ENCODE results near the gene KCNJ18.
"Not testable (repeated sequence)": the region's sequence is repeated elsewhere in the genome, so short reads cannot be mapped to it uniquely, and the experiment has no call there.

KCNJ18 gene

DNA sequence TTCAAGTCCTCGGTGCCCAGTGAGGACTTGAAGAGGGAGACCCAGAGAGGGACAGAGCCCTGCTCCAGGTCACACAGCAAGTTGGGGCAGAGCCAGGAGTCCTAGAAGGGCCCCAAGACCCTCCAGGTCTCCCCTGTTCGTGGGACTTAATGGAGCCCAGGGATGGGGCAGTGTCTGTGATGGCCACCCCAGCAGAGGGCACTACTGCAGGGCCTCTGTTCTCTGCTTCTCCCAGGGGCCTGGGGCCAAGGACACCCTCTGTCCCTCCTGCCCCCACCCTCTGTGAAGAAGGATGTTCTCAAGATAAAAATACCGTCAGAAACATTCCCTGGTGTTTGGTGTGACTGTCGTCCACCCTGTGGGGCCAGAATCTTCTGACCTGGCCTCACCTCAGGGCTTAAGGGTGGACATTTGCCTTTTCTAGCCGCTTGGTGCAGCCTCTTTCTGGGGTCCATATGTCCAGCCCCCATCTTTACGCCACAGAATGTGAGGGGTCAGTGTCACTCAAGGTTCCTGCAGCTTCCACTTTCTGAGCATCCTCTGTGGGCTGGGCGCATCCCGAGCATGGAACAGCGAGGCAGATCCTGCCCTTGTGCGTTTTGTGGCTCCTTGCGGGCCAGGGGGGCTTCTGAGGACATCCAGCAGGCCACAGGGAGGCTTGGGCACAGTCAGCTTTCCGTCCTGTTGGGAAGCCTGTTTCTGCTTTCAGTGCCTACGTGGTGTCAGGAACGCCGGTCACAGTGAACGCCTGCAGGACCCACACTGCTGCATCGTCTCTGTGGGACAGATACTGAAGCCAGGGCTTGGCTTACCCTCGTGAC lies at the start of gene KCNJ18:
TSS of gene KCNJ18 (plus strand) at position 641 of the 821 bp plus-strand sequence. CDS start 10,264 bp downstream, outside the sequence.
- not testable (repeated sequence) for DNase-seq (ENCODE audit: low read depth, low spot score)

DNA sequence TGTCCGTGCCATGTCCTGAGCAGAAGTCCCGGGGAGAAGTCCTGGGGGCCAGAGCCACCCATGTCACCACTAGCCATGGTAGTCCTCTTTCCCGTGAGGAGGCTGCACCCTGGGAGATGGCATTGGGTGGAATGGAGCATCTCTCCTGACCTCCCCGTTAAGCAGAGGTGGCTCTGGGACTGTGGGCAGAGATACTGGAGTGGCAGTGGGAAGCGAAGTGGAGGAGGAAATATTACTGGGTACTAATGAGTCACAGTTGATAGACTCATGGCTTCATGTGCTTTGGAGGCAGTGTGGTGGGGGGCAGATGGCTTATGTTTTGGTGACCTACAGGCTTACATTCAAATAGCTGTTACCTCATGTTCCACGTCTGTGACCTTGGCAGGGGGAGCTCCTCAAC lies 44.2 kb upstream of the KCNJ18 start:
- DNase-seq (ENCODE audit: low read depth, low spot score), result not testable (repeated sequence)

DNA sequence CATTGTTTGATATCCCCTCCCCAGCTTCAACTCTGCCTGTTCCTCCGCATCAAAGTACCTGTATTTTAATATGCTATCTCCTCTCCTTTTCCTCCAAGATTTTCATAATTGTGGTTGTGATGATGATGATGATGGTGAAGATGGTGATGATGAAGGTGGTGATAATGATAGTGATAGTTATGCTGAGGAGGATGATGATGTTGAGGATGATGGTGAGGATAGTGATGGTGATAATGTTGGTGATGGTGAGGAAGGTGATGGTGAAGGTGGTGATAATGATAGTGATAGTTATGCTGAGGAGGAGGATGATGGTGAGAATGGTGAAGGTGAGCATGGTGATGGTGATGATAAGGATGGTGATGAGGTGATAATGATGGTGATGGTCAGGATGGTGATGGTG lies 42.3 kb upstream of the KCNJ18 start:
- not testable (repeated sequence) for DNase-seq (ENCODE audit: low read depth, low spot score)

DNA sequence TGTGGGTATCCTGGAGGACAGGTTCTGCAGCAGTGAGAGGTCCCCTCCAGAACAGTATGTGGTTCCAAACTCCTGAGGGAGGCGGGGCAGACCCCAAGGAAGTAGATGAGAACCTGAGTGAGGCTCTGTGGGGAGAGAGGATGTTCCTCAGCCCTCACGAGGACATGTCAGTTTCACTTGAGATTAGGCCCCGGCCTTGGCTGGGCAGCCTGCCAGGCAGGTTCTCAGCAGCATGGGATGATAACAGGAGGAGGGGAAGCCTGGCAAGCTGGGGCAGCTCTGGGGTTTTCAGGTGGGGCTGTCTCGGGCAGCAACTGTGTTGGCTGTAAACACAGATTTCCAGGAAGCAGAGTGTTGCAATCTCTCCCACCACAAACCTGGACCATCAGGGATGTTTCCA lies 40.3 kb upstream of the KCNJ18 start:
- DNase-seq (ENCODE audit: low read depth, low spot score), result not testable (repeated sequence)

DNA sequence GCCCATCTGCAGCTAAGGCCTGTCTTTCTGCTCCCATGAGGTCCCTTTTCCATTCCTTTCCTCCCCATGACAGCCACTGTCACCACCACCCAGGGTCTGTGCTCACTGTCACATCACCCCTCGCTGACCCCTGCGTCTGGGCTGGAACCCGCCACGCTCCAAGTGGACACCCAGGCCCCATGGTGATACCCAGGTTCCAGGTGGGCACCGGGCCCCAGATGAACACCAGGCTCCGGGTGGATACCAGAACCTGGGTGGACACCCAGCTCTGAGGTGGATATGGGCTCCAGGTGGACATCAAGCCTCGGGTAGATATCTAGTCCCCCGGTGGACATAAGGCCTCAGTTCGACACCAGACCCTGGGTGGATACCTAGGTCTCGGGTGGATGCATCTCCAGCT lies 39.1 kb upstream of the KCNJ18 start:
- DNase-seq (ENCODE audit: low read depth, low spot score), result not testable (repeated sequence)

DNA sequence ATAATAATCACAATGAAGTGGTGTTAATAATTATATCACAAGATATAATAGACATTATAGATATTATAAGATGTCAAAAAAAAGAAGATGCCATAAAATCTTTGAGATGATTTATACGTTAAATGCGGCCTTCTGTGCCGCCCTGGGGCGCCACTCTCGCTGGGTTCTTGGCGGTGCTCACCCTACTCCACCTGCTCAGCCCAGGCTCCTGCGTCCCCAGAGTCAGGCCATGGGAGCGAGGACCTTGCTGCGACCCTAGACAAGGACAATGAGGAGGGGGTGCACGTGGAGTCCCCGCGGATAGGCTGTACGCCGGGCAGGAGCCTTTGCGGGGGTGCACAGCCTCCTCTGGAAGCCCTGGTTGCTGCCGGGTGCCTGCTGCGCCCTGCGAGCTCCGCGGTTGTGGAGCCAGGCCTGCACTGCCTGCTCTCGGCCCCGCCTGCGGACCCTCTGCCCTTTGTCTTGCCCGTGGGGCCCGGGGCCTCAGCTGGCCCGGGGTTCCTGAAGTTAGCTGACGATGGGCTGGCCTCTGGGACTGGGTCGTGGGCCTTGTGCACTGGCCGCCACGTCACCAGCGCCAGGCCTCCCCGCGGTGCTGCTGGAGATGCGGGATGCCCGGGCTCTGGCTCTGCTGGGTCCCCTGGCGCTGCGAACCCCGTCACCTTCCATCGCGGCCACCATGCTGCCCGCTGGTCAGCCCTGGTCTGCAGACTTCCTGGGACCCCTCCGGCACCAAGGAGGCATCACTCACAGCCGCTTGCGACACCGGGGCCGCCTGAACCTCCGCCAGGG lies 35.6 kb upstream of the KCNJ18 start:
- not testable (repeated sequence) for DNase-seq (ENCODE audit: low read depth, low spot score)

DNA sequence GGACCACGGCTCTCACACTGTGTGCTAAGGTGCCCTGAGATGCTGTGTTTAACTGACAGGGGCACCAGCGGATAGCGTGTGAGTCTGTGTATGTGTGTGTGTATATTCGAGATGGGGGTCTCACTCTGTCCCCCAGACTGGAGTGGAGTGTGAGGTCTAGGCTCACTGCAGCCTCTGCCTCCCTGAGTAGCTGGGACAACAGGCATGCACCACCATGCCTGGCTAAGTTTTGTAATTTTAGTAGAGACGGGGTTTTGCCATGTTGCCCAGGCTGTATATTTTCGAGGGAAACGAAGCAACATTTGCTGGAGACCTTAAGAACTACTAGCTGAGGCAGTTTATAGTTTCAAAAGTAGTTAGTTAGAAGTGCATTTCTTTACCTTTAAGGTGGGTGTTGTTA lies 32.7 kb upstream of the KCNJ18 start:
- not testable (repeated sequence) for DNase-seq (ENCODE audit: low read depth, low spot score)

DNA sequence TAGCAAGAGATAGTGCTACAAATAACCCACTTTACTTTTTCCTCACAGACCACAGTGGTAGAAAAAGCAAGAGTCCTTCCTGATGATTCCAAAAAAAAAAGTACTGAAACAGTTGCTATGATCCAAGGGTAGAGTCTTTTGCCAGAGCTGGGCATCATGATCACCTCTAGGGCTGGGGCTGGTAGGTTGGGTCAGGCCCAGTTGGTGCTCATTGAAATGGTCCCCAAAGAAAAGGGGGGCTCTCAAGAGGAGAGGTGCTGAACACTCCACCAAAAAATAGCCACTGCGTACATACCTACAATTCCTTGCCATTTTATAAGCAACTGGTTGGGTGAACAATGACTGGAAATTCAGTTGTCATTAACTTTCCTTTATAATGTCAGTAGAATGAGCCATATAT lies 30.9 kb upstream of the KCNJ18 start:
- not testable (repeated sequence) for DNase-seq (ENCODE audit: low read depth, low spot score)

DNA sequence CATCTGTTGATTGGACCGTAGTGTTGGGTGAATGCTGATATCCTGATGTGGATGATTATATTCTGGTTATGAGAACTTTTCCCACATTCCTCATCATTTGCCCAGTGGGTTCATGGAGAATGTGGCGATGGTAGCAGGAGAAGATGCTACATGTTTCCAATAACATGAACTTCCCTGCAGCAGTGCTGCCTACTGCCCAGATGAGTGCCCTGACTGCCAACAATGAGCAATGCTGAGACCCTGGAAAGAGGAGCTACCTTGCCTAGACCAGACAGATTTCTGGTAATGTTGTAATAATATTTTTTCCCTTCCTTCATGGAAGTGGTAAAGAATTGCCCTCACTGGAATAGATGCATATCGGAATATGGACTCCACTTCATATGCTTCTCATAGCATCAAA lies 29.2 kb upstream of the KCNJ18 start:
- DNase-seq (ENCODE audit: low read depth, low spot score), result not testable (repeated sequence)

DNA sequence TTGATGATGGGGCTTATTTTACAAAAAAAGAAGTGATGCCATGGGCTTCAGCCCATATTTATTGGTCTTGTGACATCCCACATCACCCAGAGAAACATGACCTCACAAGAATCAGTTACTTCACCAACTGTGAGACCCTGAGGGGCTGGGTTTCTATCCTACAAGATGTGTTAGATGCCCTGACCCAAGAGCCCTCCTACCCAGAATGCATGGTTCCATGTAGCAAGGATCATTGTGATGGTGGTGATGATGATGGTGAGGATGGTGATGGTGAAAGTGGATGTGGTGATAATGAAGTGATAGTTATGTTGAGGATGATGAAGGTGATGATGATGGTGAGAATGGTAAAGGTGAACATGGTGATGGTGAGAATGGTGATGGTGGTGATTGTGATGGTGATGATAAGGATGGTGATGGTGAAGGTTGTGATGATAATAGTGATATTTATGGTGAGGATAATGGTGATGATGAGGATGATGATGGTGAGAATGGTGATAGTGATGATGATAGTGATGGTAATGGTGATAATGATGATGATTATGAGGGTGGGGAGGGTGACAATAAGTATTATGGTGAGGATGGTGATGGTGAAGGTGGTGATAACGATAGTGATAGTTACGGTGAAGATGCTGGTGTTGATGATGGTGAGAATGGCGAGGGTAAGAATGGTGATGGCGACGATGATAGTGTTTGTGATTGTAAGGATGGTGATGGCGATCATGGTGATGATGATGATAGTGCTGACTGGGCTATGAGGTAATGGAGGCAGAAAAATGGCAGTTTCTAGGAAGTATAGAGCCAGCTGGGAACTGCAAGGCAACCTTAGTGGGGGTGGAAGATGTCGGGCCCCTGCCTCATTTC lies 28.5 kb upstream of the KCNJ18 start:
- DNase-seq (ENCODE audit: low read depth, low spot score), result not testable (repeated sequence)

DNA sequence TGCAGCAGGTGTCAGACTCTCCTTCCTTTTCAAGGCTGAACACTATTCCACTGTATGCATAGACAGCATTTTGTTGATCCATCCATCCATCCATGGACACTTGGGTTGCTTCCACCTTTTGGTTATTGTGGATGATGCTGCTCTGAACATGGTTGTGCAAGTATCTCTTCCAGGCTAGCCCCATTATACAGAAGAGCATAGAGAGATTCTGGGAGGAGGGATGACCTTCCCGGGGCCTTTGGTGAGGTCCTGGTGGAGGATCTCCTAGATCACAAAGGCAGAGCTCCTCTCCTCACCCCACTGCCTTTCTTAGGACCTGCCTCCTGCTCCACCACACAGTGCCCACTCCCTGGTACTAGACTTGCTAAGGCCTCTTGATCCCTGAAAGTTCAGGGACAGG lies 27.2 kb upstream of the KCNJ18 start:
- not testable (repeated sequence) for DNase-seq (ENCODE audit: low read depth, low spot score)

DNA sequence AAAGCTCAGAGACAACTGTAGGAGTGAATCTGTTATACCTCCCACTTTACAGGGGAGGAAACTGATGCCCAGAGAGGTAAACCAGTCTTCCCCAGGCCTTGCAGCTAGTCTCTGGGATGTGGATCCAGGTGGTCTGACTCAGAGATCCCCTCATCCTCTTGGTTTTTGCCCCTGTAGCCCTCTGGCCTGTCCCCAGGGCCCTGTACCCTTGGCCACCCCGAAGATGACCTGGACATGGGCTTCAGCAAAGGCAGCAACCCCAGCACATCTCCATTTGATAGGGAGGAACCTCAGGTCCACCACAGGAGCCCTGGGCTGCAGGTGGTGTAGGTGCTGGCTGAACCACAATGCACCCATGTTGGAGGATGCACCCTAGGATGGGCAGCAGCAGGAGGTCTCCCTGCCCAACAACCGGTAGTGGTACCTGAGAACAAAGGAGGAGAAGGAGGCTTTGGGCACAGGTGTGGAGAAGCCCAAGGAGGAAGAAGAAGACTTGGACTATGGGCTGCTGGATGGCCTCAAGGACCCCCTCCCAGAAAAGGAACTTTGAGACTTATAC lies 26.3 kb upstream of the KCNJ18 start:
- DNase-seq (ENCODE audit: low read depth, low spot score), result not testable (repeated sequence)

DNA sequence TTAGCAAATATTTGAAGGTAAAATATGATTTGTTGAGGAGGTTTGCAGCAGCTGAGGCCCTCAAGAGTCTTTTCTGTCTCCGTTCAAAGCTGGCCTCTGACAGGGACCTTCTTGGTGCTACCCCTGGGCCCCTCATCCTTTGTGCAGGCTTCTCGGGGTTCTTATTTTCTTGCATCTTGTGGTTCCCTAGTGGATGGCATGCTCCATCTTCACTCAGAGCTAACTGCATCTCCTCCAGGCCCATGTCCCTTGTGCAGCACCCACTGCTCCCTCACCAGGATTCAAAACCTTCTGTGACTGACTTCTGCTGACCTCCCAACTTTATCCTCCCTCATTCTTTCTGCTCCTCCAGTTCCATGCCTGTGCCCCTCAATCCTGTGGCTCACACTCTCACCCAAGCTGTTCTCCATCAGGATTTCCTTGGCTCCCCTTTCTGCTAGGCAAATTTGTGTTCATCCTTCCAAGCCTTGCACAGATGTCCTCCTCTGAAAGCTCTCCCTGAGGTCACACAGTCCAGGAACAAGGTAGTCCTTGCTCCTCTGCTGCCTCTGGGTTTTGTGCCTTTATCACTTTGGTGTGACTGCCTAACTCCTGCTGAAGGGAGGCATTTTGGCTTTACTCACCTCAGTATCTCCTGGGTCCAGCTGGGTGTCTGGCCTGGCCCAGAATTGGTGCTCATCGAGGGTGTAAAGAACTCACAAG lies 25.5 kb upstream of the KCNJ18 start:
- not testable (repeated sequence) for DNase-seq (ENCODE audit: low read depth, low spot score)

DNA sequence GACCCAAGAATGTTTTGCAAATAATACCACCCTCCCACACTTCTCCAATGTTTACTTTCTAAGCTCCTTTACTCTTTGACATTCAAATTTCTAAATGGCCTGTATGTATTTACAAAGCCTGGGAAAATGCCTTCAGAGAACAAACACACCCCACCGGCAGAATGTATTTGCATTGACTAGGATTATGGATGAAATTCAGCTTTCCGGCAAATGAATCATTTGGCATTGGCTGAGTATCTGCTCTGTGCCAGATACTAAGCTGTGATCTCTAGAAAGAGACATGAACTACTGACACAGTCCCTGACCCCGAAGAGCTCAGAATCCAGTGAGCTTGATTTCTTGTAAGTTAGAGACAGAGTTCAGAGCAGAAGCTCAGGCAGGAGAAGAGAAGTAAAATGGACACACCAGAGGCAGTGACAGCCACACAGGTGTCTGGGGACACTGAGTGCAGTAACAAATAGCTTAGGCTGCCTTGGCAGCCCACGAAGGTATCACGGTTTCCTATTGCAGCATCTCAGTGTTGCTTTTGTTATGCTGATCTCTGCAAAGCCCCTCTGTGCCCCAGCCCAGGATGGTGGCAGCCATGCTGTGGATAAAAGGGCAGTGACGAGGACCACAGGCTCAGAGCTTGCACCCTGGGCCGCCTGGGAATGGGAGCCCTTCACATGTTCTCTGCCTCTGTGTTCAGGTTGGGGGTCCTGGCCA lies 24.8 kb upstream of the KCNJ18 start:
- DNase-seq (ENCODE audit: low read depth, low spot score), result peak; percentile 33

DNA sequence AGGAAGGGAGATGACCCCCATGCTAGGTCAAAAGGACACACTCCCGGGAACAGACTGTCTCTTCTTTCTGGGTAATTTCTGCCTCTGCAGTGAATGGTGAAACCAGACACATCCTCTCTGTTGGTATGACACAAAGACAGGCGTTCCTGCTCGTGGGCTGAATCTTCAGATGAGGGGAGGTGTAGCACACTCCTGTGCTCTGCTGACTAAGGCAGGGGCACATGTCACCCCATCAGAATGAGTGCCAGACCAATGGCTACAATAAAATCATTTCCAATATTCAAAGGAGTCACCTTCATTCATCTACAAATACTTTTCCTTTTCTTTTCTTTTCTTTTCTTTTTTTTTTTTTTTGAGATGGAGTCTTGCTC lies 24.2 kb upstream of the KCNJ18 start:
- not testable (repeated sequence) for DNase-seq (ENCODE audit: low read depth, low spot score)

DNA sequence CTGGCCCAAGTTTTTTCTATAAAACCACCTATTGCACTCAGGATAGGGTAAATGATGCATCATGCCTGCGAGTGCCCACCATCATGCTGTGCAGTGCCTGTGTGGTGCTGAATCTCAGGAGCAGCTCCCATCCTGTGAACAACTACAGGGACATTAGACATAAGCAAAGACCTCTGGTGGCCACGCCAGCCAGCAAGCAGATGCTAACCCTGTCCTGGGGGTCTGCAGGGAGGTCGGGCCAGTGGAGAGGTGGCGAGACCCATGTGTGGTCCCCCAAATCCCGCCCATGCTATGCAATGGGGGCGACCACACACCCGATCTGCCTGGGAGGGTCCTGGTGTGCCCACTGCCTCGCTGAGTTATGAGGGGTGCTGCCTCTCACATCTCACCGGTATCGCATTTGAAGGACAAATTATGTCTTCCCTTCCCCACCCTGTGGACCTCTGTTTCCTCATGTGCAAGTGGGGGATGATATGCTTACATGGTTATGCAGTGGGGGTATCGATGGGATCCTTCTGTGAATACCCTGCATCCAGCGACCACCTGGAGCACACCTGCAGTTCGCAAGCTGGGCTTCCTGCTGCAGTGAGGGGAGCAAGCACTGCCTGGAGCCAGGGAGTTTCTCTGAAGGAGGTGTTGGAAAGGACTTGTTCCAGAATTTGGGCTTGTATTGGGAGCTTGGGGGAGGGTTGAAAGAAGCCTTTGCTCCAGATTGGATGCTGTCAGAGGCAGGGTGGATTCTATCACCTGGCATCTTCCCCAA lies 23.4 kb upstream of the KCNJ18 start:
- DNase-seq (ENCODE audit: low read depth, low spot score), result not testable (repeated sequence)

DNA sequence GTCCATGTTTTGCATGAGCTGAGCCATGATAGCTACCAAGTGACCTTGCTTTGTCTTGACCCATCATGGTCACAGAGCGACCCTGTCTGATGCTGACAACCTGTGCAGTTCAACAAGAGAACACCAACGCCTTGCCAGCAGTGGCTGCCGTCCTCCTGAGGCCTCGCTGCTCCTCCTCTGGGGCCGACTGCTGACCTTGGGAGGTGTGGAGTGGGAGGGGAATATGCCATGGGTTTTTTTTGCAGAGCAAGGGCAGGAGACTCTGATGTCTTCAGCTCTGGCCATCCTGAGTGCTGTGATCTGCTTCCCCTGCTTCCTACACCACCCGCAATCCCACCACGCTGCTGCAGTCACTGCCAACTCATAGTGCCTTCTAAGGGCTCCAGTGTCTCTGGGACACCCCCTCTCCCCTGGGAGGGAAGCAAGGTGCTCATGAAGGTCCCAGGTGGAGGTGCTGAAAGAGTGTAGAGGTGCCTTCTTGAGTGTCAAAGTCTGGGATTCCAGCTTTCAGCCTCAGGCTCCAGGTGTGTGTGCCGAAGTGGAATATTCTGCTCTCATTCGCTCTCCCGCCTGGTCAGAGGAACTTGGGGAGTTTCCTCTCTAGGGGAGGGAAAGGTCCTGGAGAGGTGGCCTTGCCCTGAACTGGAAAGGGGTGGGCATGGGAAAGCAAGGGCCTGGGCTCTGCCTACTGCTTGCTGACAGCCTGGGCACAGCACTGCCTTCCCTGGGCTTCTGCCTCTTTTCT lies 22.5 kb upstream of the KCNJ18 start:
- not testable (repeated sequence) for DNase-seq (ENCODE audit: low read depth, low spot score)

DNA sequence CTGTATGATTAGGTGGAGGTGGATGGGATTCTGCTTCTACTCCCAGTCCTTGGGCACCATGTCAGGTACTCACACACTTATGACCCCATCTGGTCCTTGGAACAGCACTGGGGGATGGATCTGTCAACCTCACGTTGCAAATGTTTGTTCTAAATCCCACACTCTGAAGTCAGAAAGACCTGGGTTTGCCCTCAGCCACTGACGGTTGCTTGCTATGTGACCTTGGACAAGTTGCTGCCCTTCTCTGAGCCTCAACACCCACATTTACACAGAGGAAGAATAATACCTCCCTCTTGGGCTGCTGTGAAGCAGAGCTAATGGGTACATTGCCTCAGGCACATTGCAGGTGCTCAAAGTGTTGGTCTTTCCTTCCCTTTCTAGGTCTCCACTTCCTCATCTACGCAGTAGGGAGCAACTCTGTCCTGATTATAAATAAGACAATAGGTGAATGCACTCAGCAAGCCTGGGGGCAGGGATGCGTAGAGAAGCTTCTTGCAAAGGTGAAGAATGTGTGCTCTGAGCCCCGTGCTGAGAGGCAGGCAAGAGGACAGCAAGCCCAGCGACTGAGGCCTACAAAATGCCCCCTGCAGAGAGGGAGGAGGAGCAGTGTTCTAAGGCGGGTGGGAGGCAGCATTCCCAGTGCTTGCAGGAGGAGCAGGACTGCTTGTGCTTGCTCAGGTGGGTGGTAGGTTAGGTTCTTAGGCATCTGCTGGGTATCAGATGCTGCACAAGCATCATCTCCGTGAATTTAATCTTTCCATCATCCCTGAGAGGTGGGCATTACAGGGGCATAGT lies 21.8 kb upstream of the KCNJ18 start:
- DNase-seq (ENCODE audit: low read depth, low spot score), result peak; percentile 91

Data from ELF-1 (cell line).